UCSD-AML1 (cell line): Measurements from ENCODE around the gene ZIC4.

ENCODE experiments used
- DNase-seq: peaks from one replicate; lab custom pipeline; 2025; ENCODE audit not compliant: unreplicated experiment; lab: John Stamatoyannopoulos, UW

ZIC4 gene

GRCh38 chr3:147418371-147418781, 12.0 kb upstream of the ZIC4 start:
- no peak for DNase-seq

- DNase-seq: no peak
Observed at GRCh38 chr3:147417551-147418295, 11.4 kb upstream of the ZIC4 start.

GRCh38 chr3:147416931-147417330, 10.6 kb upstream of the ZIC4 start:
- no peak for DNase-seq

- DNase-seq: no peak
Observed at GRCh38 chr3:147415874-147416273, 9.5 kb upstream of the ZIC4 start.

- no peak for DNase-seq
Observed at GRCh38 chr3:147415286-147415685, 8.9 kb upstream of the ZIC4 start.

- no peak for DNase-seq
Observed at GRCh38 chr3:147414390-147415138, 8.2 kb upstream of the ZIC4 start.

GRCh38 chr3:147413686-147414389, 7.5 kb upstream of the ZIC4 start:
- no peak for DNase-seq

GRCh38 chr3:147412917-147413685, 6.8 kb upstream of the ZIC4 start:
- DNase-seq: no peak

- no peak for DNase-seq
Observed at GRCh38 chr3:147412261-147412916, 6.0 kb upstream of the ZIC4 start.

- no peak for DNase-seq
Observed at GRCh38 chr3:147411815-147412241, 5.5 kb upstream of the ZIC4 start.

- no peak for DNase-seq
Observed at GRCh38 chr3:147411238-147411814, 5.0 kb upstream of the ZIC4 start.

- no peak for DNase-seq
Observed at GRCh38 chr3:147410526-147411237, 4.3 kb upstream of the ZIC4 start.

GRCh38 chr3:147410116-147410525, 3.8 kb upstream of the ZIC4 start:
- no peak for DNase-seq

GRCh38 chr3:147409143-147410115, 3.1 kb upstream of the ZIC4 start, which contains the start of gene ZIC1:
ZIC1 (plus strand) TSS chr3:147409365; CDS start chr3:147410113, 748 bp downstream.
- DNase-seq: no peak

GRCh38 chr3:147408188-147409100, 2.1 kb upstream of the ZIC4 start:
- DNase-seq: no peak

GRCh38 chr3:147407498-147408187, 1.3 kb upstream of the ZIC4 start:
- no peak for DNase-seq

- DNase-seq: no peak
Observed at GRCh38 chr3:147407114-147407497, 763 bp upstream of the ZIC4 start.
